COLO668 (cell line): ENCODE measurements around the gene FEV.

Source experiments
- DNase-seq: peaks from one replicate; lab custom pipeline; 2025; ENCODE audit not compliant: unreplicated experiment; lab: John Stamatoyannopoulos, UW

Gene FEV

DNA sequence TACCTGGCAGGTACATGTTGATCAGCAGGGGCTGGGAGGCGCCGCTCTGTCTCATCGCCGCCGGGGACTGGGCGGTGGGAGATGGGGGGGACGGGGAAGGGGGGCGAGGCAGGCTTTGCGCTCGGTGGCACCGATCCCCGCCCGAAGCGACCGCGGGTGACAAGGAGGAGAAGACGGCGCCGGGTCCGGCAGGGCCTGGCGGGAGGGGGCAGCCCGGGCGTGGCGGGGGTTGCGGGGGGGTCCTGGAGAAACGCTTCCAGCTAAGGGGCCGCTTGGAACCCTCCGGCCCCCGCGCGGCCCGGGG is at the start of gene FEV:
FEV (minus strand) TSS at position 164 of the 304 bp plus-strand sequence; CDS start at position 55, 109 bp downstream.
- DNase-seq: peak; percentile 51

DNA sequence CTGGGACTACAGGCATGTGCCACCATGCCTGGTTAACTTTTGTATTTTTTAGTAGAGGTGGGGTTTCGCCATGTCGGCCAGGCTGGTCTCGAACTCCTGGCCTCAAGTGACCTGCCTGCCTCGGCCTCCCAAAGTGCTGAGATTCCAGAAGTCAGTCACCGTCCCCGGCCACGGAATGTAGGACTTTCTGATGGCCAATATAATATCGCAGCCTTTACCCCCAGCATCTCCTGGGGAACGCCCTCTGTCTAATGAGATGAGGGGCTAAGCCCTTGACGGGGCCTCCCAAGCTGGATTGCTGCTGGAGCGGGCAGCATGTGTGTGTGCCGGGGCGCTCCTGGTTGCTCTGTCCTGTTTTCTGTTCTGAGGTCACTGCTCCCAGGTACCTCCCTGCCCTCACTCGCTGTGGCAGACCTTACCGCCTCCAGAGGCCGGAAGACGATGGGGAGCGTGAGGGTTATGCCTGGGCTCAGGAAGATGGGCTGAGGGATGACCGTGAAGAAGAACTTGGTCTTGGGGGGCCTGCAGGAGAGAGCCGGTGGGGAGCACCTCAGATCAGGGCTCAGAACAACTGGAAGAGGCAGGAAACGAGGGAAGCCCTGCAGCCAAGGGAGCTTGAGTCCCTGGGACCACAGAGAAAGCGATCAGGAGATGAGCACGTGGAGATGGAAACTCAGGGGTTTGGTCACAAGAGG is 47.2 kb upstream of the FEV start:
- no peak for DNase-seq

DNA sequence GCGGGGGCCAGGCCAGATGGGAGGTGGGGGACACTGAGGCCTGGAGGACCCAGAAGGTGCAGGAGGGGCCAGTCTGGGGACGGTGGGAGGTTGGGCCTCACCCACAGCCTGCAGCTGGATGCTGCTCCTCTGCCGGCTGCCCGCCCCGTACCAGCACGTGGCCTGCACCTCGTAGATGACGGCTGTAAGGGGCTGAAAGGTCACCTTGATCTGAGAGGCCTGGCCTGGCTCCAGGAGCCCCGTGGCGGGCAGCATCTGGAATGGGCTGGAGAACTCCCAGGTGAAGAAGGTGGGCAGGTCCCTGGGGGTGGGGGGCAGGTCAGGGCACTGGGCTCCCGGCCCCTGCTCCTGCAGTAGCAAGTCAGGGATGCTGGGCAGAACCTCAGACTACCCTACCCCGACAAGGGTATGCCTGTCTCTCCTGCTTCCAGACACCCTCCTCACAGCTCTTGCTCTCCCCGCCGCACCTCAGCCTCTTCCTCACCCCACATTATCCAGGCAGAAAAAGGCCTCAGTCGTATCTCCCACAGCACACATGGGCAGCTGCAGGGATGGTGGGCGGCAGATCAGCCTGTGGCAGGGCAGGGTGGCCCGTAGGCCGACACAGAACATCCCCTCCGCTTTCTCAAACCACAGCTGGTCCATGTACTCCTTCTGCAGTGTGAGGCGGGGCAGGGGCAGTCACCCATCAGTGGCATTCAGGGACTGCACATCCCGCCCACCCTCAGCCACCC is 46.2 kb upstream of the FEV start:
- DNase-seq: no peak

DNA sequence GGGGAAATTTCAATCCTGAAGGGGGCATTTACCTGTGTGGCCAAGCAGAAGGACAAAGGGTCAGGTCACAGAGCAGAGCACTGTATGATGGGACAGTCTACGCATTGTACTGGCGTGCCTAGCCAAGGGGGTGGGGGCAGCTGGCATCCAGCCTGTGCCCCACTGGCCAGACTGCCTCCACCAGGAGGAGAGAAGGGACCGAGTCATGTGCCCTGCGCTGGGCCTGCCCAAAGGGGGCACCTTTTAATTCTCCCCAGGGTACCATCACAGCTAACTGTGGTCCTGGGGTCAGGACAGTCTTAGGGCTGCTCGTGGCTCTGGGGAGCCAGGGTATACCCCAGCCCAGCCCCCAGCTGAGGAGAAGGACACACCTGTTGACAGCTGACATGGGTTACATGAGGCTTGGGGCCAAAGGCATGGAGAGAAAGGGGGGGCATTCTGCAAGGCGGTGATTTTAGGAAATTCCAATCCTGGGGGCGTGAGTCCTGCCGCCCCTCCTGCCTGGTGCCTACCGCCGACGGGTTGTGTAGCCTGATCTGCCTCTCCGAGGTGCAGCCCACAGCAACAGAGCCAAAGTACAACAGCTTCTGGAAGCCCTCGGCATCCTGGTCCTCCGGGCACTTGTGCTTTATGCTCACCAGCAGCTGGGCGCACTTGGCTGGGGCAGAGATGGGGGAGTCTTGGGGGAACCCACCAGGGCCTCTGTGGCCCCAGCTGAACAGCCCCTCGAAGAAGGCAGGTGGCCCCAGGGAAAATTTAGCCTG is 45.4 kb upstream of the FEV start:
- no peak for DNase-seq

DNA sequence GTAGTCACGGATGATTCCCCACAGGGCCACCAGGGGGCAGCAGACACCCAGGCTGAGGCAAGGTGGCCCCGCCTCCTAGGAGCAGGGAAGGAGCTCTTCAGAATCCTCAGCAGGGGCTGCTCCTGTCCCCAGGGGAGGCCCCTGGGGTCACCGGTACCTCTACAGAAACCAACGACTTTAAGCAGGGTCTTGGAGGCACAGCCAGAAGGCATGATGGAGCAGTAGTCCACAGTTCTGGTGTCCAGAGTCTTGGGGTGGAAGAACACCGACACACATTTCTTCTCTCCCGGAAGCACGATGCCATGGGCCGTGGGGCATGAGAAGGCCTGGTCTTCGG is 44.8 kb upstream of the FEV start:
- peak; percentile 85 for DNase-seq

DNA sequence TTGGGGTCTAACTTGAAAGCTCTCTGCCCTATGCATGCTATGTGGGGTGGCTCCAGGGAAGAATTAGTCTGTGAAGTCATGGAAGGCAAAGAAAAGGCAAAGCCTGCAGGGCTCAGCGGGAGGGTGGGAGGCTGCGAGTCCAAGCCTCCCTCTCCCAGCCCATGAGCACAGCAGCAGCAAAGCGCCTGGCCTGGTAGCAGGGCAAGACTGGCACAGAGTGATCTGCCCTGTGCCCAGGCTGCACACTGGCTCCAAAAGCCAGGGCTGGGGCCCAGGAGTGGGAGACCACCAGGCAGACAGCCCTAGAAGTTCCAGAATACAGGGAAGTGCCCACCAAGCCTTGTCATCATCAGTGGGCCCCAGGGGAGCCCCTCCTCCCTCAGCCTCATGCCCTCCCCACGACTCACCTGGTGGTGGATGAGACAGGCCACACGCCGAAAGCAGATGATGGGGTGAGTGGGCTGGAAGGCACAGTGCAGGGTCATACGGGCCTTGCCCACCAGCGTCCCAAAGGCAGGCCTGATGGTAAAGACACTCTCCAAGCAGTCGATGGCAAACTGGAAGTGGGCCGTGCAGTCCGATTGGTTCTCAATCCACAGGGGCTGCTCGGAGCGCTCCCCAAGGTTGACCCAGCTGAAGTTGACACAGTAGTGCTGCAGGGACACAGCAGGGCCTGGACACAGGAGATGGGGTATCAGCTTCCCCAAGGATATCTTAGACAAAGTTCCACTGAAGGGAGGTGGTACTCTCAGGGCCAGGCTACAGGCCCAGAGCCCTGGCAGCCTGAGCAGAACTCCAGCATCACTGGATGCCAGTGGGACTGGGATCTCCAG is 44.2 kb upstream of the FEV start:
- DNase-seq: no peak

DNA sequence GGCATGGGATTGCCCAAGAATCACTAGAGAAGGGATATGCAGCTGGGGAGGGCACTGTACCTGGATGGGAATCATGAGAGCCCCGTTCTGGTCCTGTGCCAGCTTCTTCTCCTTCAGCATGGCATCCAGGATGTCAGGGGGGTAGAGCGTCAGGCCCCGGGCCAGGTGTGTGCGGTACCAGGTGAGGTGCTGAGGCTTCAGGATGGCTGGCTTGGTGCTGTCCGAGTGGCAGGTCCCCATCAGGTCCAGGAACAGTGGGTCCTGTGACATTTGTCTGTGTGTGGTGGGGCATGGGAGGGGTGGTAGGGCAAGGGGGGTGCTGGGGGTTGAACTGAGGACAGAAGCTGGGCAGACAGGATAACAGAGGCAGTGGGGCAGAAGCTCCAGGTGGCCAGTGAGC is 43.2 kb upstream of the FEV start:
- DNase-seq: no peak

DNA sequence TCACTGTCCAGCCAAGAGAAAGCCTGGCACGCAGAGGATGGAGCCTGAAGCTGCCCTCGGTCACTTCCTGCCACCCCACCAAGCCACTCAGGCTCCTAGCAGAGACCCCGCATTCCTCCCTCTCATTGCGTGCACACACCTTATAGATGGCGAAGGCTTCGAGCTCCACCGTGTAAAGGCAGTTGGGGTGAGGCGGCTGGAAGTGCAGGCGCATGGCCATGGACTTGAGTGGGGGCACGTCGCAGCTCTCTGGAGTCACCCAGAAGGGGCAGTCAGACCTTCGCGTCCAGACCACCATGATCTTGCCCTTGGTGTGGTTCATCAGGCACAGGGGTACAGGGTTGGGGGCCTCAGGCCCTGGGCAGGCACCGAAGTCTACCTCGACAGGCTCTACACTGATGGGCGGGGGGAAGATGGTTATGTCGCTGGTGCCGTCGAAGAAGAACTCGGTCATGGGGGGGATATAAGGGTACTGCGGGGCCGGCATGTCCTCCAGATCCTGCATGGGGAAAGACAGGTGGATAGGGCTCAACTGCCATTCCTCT is 42.6 kb upstream of the FEV start:
- DNase-seq: no peak

DNA sequence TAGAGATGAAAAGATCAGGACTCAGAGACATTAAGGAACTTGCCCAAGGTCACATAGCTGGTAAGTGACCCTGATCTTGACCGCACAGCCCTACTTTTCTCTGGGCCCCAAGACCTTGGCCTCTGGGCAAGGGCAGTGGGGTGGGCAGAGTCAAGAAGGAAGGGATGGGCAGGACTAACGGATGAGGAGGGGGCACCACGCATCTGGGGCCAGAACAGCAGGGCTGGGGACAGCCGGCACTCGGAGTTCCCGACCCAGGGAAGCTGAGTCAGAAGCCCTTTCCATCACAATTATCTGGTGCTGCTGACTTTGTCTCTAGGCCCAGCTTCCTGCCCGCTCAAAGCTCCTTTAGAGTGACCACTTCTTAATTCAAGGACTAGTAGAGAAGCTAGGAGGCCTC is 42.0 kb upstream of the FEV start:
- DNase-seq: no peak

DNA sequence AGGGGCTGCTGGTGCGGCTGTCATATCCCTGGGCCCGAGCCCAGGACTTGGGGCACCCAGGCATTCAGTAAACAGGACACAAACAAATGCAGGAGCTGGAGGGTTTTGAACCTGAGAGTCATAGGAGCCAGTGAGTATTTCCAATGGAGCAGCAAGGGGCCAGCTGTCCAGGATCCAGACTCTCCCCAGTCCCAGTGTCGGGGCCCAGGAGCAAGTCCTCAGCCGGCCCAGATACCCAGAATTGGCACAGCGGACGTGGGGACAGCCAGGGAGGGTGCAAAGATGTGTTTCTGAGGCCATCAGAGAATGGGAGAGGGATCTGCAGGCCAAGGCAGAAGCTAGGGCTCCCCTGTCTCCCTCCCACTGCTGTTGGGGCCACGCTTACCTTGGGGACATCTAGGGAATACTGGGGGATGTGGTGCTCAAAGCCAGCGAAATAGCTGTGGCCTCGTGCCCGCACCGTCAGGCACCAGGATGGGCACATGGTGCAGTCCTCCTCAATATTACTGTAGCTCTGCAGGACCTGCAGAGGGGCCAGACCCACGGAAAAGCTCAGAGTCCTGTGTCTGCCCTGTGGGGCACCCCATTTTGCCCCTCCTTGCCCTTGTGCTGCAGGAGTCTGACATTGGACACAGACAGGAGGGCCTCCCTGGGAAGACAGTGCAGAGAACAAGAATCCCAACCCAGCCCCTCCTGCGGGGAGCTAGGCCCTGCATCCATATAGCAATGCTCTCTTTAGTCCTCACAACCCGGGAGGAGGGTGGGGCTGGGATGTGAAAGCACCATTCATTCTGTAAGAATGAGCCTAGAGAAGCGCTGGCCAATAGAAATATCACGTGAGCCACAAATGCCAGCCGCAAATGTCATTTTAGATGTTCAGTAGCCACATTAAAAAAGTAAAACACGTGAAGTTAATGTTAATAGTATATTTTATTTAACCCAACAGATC is 40.9 kb upstream of the FEV start:
- no peak for DNase-seq

DNA sequence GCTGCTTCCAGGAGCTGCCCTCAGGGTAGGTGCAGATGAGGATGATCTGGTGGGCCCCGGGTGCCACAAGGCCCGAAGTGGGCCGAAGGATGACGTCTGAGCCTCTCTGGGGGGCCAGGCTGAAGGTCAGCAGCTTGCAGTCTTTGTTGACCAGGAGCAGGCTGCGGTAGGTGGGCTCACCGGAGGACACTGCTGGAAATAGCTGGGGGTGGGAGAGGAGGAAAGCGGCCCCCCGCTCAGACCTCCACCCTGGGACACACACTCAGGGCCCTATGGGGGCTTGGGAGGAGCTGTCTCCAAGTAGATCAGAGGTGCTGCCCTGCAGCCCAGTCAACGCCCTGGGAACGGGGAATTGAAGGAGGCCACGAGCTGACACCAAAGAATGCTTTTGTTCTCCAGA is 39.1 kb upstream of the FEV start:
- DNase-seq: no peak

DNA sequence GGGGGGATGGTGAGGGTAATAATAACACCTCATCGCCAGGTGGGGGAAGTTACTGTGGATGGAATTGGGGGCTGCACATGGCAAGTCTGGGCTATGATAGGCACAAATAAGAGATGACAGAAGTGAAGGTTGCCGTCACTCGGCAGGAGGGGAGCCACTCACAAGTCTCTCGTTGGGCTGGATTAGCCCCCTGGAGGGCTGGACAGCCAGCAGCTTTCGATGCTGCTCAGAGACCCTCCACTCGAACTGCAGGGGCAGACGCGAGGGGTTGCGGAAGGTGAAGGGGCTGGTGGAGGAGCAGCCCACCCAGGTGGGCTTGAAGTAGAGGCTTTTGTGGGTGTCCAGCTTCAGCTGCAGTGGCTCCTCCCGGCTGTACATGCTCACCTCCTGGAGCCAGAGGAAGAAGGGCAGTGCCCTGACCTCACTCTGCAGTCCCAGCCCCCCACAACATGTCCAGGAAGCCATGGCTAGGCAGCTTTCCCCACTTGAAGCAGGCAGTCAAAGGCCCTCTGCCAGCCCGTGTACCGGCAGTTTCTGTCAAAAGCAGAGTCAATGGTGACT is 38.1 kb upstream of the FEV start:
- DNase-seq: no peak

DNA sequence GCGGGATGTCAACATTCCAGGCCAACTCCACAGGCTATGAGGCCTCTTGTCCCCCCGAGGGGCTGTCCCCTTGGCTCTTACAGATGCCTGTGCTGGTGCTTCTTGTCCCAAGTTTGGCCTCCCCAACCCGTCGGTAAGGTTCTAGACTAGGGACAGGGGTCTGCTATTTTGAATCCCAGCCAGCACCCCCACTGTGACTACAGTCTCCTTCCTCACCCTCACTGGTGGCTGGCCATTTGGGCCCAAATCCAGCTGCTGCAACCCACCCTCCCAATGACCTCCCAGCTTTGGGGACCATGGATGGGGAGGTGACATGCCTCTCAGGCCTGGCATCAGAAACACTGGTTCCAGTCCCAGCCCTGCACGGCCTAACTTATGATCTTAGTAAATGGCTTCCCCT is 37.6 kb upstream of the FEV start:
- no peak for DNase-seq

DNA sequence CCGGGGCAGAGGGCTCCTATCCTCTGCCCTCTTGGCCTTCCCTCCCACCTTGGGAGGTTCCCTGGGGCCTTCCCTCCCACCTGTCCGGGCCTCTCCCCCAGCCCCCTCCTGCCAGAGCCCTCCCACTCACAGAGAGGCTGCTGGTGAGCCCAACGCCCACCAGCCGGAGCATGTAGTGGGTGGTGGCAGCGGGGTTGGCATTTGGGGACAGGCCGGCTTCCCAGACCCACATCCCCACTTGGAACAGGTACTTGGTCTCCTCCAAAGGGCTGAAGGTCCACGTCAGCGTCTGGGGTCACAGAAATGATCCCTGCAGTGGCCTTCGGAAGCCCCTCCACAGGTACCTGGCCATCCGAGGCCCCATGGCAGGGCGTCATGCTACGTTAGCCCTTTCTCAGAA is 37.1 kb upstream of the FEV start:
- no peak for DNase-seq

DNA sequence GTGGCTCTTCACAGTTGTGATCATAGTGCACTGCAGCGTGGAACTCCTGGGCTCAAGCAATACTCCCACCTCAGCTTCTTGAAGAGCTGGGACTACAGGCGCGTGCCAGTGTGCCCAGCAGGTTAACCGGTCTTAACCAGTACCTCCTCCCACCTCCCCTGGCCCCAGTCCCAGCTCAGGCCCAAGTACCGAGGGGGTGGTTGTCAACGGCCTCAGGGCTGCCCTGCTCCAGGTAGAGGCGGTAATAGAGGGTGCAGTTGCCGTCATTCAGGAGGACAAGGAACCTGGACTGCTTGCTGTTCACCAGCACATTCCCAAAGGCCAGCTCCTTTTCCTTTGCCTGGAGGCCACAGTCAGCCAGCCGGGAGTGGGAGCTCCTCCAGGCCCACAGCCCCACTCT is 36.6 kb upstream of the FEV start:
- no peak for DNase-seq

DNA sequence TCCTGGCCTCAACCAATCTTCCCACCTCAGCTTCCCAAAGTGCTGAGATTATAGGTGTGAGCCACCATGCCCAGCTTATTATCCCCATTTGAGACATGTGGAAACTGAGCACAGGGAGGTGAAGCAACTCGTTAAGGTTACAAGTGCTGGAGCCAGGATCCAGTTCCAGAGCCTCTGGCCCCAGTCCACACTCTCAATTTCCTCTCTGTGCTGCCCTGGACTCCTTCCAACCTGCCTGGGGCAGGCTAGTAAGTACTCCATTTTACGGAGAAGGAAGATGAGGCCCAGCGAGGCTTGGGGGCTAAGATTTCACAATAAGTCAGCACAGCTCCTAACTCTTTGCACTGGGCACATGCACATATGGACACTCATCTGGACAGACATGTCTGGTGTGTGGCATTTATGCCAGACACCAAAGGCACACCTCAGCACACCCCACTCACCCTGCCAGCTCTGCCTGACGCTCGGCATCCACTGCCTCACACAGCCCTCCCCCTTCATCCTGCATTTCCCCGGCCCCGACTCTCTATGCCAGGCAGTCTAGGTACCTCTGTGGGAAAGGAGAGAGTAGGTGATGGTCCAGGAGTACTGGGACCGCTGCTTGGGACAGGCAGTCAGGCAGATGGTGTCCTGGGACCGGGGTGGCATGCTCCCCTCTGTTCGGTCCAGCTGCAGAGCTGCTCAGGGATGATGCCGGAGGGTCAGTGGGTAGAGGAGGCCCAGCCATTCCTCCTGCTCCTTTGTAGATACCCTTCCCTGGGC is 35.8 kb upstream of the FEV start:
- DNase-seq: no peak

DNA sequence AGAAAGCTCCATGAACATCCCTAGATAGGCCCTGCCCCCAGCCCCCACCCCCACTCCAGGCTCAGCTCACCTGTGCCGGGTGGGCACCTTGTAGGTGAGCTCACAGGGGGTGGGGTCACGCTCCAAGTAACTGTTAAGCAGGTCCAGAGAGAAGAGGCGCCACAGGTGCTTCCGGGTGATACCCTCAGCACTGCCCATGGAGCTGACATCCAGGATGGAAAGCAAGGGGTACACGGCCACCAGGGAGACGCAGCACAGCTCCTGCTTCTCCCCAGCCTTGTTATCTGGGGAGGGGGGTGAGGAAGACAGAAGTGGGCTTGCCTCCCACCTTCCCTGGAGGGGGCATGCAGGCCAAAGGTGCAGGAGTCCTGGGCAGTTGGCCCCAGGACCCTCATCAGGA is 34.5 kb upstream of the FEV start:
- DNase-seq: no peak

DNA sequence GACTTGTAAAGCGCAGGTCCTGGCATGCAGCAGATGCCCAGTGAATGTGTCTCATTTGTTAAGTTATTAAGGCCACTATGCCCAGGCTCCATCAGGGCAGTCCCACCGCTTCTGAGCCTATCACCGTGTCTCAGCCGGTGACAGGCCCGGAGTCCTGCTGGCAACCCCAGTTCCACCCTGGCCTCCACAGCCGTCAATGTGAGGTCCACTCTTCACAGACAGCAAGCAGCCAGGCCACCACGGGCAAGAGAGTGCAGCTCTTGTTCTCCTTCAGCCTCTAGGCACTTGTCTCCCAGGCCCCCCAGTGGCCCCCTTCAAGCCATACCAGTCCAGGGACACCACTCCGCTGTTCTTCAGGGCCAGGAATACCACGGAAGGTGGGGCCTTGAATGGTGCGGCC is 33.7 kb upstream of the FEV start:
- DNase-seq: no peak

DNA sequence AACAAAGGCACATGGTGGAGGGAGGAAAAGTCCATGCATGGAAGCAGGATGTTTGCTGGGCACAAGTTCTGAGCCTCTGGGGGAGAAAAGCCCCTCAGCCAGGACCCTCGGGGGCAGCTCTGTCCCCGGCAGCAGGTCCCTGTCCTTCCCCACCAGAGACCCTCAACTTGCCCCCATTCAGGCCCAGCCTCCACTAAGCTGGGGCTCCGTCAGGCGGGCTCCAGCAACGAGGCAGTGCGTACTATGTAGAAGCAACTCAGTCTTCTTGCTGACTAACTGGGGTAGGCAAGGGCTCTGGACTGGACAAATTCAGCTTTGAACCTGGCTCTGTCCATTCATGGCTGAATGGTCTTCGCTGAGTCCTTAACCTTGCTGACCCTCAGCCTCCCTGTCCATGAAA is 33.3 kb upstream of the FEV start:
- no peak for DNase-seq
